CD4-positive, alpha-beta T cell treated with Interleukin-1 beta for 1 hour (primary cell): Measurements from ENCODE around the gene CCDC137.

Experiments
- DNase-seq, 2 donors: peaks; one replicate each; pipeline ENCODE4 v3.0.0-alpha.2; 2020 to 2022

Gene CCDC137

GRCh38 chr17:81703747-81704654, 37.5 kb downstream of the CCDC137 start:
- no peak for DNase-seq

- DNase-seq, result no peak
Measured at GRCh38 chr17:81705518-81706231, 39.1 kb downstream of the CCDC137 start.

- DNase-seq, result no peak
Measured at GRCh38 chr17:81706232-81706611, 39.7 kb downstream of the CCDC137 start.

- no peak for DNase-seq
Measured at GRCh38 chr17:81706757-81707624, 40.5 kb downstream of the CCDC137 start.

- DNase-seq, result no peak
Measured at GRCh38 chr17:81707725-81708646, 41.4 kb downstream of the CCDC137 start.

GRCh38 chr17:81708739-81709185, 42.2 kb downstream of the CCDC137 start:
- DNase-seq, result no peak

- DNase-seq, result peak in 1 of 2 donors; percentile 31
Measured at GRCh38 chr17:81710514-81711308, 44.2 kb downstream of the CCDC137 start.

- DNase-seq, result peak; percentile 75 to 78
Measured at GRCh38 chr17:81711814-81712467, 45.4 kb downstream of the CCDC137 start, which contains the start of gene SLC25A10. Gene SLC25A10, plus strand, starts transcription at chr17:81712284. Its CDS starts 143 bp downstream, at chr17:81712427.

- DNase-seq, result no peak
Measured at GRCh38 chr17:81712468-81713003, 46.0 kb downstream of the CCDC137 start.

- no peak for DNase-seq
Measured at GRCh38 chr17:81713004-81713555, 46.5 kb downstream of the CCDC137 start.

GRCh38 chr17:81713556-81714411, 47.2 kb downstream of the CCDC137 start:
- DNase-seq, result no peak

GRCh38 chr17:81714412-81715106, 48.0 kb downstream of the CCDC137 start:
- no peak for DNase-seq

GRCh38 chr17:81715107-81715871, 48.8 kb downstream of the CCDC137 start:
- DNase-seq, result no peak

GRCh38 chr17:81715872-81716673, 49.5 kb downstream of the CCDC137 start:
- DNase-seq, result no peak

GRCh38 chr17:81716674-81716996, 50.1 kb downstream of the CCDC137 start:
- DNase-seq, result no peak

- DNase-seq, result no peak
Measured at GRCh38 chr17:81717049-81717765, 50.7 kb downstream of the CCDC137 start.
